Activated naive CD4-positive, alpha-beta T cell treated with anti-CD3 and anti-CD28 coated beads, Interleukin-2, amount 50 U/mL, for 16 hours (primary cell): ENCODE results near the gene MAML1.
"Not testable (repeated sequence)": the region's sequence is repeated elsewhere in the genome, so short reads cannot be mapped to it uniquely, and the experiment has no call there.

ENCODE experiments used
- DNase-seq: peaks from one replicate; pipeline ENCODE4 v3.0.0-alpha.2; 2020

Gene MAML1, protein sequence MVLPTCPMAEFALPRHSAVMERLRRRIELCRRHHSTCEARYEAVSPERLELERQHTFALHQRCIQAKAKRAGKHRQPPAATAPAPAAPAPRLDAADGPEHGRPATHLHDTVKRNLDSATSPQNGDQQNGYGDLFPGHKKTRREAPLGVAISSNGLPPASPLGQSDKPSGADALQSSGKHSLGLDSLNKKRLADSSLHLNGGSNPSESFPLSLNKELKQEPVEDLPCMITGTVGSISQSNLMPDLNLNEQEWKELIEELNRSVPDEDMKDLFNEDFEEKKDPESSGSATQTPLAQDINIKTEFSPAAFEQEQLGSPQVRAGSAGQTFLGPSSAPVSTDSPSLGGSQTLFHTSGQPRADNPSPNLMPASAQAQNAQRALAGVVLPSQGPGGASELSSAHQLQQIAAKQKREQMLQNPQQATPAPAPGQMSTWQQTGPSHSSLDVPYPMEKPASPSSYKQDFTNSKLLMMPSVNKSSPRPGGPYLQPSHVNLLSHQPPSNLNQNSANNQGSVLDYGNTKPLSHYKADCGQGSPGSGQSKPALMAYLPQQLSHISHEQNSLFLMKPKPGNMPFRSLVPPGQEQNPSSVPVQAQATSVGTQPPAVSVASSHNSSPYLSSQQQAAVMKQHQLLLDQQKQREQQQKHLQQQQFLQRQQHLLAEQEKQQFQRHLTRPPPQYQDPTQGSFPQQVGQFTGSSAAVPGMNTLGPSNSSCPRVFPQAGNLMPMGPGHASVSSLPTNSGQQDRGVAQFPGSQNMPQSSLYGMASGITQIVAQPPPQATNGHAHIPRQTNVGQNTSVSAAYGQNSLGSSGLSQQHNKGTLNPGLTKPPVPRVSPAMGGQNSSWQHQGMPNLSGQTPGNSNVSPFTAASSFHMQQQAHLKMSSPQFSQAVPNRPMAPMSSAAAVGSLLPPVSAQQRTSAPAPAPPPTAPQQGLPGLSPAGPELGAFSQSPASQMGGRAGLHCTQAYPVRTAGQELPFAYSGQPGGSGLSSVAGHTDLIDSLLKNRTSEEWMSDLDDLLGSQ

GRCh38 chr5:179732412-179732917 is at the start of gene MAML1:
Gene MAML1 (plus strand): TSS chr5:179732822. CDS start chr5:179733113, 291 bp downstream.
- peak; percentile 99 for DNase-seq

DNA sequence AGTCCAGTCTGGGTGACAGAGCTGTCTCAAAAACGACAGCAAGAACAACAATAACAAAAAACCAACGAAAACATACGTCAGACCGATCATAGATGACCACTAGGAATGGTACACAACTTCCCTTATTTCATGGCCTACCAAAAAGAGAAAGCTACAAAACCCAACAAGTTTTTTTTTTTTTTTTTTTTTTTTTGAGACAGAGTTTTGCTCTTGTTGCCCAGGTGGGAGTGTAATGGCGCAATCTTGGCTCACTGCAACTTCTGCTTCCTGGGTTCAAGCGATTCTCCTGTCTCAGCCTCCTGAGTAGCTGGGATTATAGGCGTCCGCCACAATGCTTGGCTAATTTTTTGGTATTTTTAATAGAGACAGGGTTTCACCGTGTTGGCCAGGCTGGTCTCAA is 43.4 kb upstream of the MAML1 start:
- DNase-seq: not testable (repeated sequence)

DNA sequence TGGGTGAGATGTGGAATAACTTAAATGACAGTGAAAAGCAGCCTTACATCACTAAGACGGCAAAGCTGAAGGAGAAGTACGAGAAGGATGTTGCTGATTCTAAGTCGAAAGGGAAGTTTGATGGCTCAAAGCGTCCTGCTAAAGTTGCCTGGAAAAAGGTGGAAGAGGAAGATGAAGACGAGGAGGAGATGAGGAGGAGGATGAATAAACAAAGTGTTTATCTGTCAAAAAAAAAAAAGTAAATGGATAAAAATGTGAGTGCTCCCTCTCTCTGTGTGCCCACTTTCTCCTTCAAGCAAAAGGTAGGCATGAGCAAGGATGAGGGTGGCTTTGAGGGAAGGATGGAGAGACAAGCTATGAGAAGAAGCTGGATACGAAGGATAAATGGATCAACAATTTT is 38.1 kb upstream of the MAML1 start:
- no peak for DNase-seq

- DNase-seq: no peak
These were observed 36.0 kb upstream of the MAML1 start for GRCh38 chr5:179696603-179697002.

GRCh38 chr5:179697108-179697507 is 35.5 kb upstream of the MAML1 start:
- no peak for DNase-seq

DNA sequence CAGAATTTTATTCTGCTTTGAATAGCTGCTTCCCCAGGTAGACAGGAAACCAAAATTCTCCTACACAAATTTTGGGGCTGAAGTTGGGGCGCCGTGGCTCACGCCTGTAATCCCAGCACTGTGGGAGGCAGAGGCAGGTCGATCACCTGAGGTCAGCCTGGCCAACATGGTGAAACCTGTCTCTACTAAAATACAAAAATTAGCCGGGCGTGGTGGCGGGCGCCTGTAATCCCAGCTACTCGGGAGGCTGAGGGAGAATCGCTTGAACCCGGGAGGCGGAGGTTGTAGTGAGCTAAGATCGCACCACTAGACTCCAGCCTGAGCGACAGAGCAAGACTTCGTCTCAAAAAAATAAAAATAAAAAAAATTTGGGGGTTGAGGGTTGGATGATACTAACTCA is 35.1 kb upstream of the MAML1 start:
- not testable (repeated sequence) for DNase-seq

- DNase-seq: peak; percentile 99
These were observed 34.4 kb upstream of the MAML1 start for GRCh38 chr5:179697993-179698934.

GRCh38 chr5:179698935-179699615 is 33.5 kb upstream of the MAML1 start, which contains the start of gene CANX:
Gene CANX (plus strand): TSS chr5:179698967. CDS start chr5:179705682, 6,715 bp downstream.
- no peak for DNase-seq

DNA sequence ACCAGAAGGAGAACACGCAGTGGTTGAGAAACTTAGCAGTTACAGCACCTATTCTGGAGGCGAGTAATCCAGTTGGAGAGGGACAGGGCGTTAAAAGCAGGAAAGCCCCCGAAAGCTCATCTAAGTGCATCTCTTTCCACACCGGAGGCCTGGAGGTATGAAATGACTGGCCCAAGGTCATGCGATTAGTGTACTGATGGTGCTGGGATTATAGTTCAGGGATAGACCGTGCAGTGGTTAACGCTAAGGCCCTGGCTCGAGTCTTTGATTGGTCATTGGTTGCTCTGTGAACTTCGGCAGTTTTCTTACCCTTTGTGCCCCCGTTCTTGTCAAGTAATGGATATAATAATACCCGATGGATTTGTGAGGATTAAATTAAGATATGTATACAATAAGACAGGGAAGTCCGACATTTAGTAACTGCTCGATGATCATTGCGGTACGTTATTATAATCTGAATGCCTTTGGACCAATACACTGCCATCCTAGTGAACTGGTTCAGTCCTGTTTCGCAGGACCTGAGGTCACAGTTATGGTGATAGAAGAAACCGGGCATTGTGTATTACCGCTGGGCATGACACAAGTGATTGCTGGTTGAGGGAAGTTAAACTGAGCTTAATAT is 32.9 kb upstream of the MAML1 start:
- peak; percentile 48 for DNase-seq

DNA sequence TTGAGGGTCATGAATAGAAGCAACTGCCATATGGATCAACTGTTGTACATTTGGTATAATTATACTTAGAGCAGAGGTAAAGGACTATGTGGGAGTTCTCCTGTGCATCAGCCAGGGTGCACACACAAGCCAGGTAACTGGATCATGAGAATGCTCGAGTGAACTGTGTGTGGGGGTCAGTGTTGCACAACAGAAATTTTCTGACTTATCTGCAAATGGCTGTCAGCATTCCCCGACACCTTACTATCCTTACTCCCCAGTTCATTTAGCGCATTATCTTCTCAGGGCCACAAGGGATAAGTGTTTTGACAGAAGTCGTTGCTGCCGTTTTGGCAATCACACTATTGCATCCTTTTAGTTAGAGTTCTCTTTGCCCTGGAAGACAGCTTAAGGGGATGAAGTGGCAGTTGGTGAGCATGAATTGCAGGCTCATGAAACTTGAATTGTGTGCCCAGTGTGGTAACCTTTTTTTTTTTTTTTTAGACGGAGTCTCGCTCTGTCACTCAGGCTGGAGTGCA is 32.2 kb upstream of the MAML1 start:
- DNase-seq: no peak

GRCh38 chr5:179716286-179716685 is 16.3 kb upstream of the MAML1 start:
- DNase-seq: no peak

DNA sequence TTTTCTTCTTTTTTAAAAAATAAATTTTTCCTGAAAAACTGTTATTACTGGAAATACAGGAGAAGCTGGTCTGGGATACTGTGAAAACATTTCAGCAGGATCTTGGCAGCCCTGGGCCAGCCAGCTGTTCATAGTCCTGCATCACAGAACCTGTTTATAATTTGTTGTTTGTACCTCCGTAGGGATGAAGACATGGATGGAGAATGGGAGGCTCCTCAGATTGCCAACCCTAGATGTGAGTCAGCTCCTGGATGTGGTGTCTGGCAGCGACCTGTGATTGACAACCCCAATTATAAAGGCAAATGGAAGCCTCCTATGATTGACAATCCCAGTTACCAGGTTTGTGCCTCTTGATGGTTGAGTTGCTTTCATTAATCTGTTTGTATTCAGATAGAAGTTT is 12.4 kb upstream of the MAML1 start:
- DNase-seq: no peak

- DNase-seq: no peak
These were observed 8.5 kb upstream of the MAML1 start for GRCh38 chr5:179724163-179724562.

GRCh38 chr5:179727106-179727505 is 5.5 kb upstream of the MAML1 start:
- no peak for DNase-seq

GRCh38 chr5:179729303-179729702 is 3.3 kb upstream of the MAML1 start:
- no peak for DNase-seq

- no peak for DNase-seq
These were observed 2.9 kb upstream of the MAML1 start for GRCh38 chr5:179729727-179730126.

DNA sequence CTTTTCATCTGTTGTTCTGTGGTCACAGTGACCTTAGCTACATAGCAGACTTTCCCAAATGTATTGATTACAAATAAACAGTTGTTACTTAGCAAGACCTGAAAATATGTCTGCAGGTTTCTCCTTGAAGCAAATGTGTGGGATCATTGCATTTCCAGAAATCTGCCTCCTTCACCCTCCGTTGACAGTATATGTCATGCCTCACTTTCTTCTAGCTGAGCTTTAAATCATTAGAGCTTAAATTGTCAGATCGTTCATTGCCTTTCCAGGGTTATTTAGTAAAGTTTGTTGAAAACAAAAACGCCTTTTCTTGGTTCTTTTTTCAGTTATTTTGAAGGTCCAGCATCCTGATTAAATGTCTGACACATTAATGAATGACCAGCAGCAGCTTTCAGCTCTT is 2.3 kb upstream of the MAML1 start:
- DNase-seq: no peak

GRCh38 chr5:179730852-179731251 is 1.8 kb upstream of the MAML1 start:
- DNase-seq: no peak

- DNase-seq: peak; percentile 19
These were observed 721 bp upstream of the MAML1 start for GRCh38 chr5:179731791-179732411.
